ENCODE results near the gene NDUFAF8. TPM values are rescaled to one million over a fixed set of nuclear protein-coding genes. Genes with fewer than 3 reads are reported as not detected.

Gene NDUFAF8
- total RNA-seq, 2 experiments from 2014 or later: 129 to 165 TPM

GRCh38 chr17:81278831-81279230 lies 39.7 kb downstream of the NDUFAF8 start:
- Histone ChIP-seq H3K4me1 (ENCODE audit: insufficient read depth, low read length, poor library complexity, severe bottlenecking) (no peaks in the 10 kb centered on the region), H2AFZ (ENCODE audit: low read length) (no peak overlapping the region), H3K36me3 (ENCODE audit: insufficient read depth, low read length) (peaks cover 38% of the 10 kb centered on the region), H3K4me2 (ENCODE audit: low read length) (no peak overlapping the region), H3K27ac (ENCODE audit: low read depth, low read length, poor library complexity, severe bottlenecking) (no peak overlapping the region), H4K20me1 (ENCODE audit: insufficient read depth, low read length) (no peaks in the 10 kb centered on the region), H3K9me3 (ENCODE audit: low read length) (no peaks in the 10 kb centered on the region), H3K4me3 (ENCODE audit: low read depth, low read length, poor library complexity, severe bottlenecking) (no peak overlapping the region), H3K9me2 (ENCODE audit: insufficient read depth, low read length) (no peaks in the 10 kb centered on the region), H3K79me2 (ENCODE audit: insufficient read depth, low read depth, low read length) (no peaks in the 10 kb centered on the region)
- ChIA-PET POLR2A (no interaction called here), CTCF (ENCODE audit: unreplicated experiment) (no interaction called here)
- intact Hi-C loops (cut with micrococcal nuclease; ENCODE audit: unreplicated experiment): no loop called here
- DNase-seq (ENCODE audit: low spot score): no peak
- BruUV-seq (replicated peaks): no TSS peak
- TF ChIP-seq EZH2phosphoT487 (IDR thresholded peaks at IDR 0.05; ENCODE audit: borderline replicate concordance, low read depth, low read length) (no peak), CTCF (conservative IDR thresholded peaks at IDR 0.05; ENCODE audit: low read length) (no peak)

- Histone ChIP-seq H3K36me3 (ENCODE audit: insufficient read depth, low read length) (peaks cover 42% of the 10 kb centered on the region), H2AFZ (ENCODE audit: low read length) (no peak overlapping the region), H3K79me2 (ENCODE audit: insufficient read depth, low read depth, low read length) (no peaks in the 10 kb centered on the region), H3K9me2 (ENCODE audit: insufficient read depth, low read length) (no peaks in the 10 kb centered on the region), H3K9me3 (ENCODE audit: low read length) (no peaks in the 10 kb centered on the region), H3K4me3 (ENCODE audit: low read depth, low read length, poor library complexity, severe bottlenecking) (no peak overlapping the region), H4K20me1 (ENCODE audit: insufficient read depth, low read length) (no peaks in the 10 kb centered on the region), H3K4me1 (ENCODE audit: insufficient read depth, low read length, poor library complexity, severe bottlenecking) (no peaks in the 10 kb centered on the region), H3K4me2 (ENCODE audit: low read length) (no peak overlapping the region), H3K27ac (ENCODE audit: low read depth, low read length, poor library complexity, severe bottlenecking) (no peak overlapping the region)
- POLR2A ChIA-PET: no interaction called here
- BruUV-seq (replicated peaks): no TSS peak
- TF ChIP-seq CTCF (conservative IDR thresholded peaks at IDR 0.05; ENCODE audit: low read length) (no peak), EZH2phosphoT487 (IDR thresholded peaks at IDR 0.05; ENCODE audit: borderline replicate concordance, low read depth, low read length) (no peak)
- intact Hi-C loops (cut with micrococcal nuclease; ENCODE audit: unreplicated experiment): no loop called here
- no peak for DNase-seq (ENCODE audit: low spot score)
- CTCF ChIA-PET (ENCODE audit: unreplicated experiment): no interaction called here
Observed at GRCh38 chr17:81279278-81280275, 40.5 kb downstream of the NDUFAF8 start.

- ChIA-PET CTCF (ENCODE audit: unreplicated experiment) (no interaction called here), POLR2A (no interaction called here)
- Histone ChIP-seq H3K36me3 (ENCODE audit: insufficient read depth, low read length) (peaks cover 41% of the 10 kb centered on the region), H3K9me2 (ENCODE audit: insufficient read depth, low read length) (no peaks in the 10 kb centered on the region), H3K4me3 (ENCODE audit: low read depth, low read length, poor library complexity, severe bottlenecking) (no peak overlapping the region), H2AFZ (ENCODE audit: low read length) (no peak overlapping the region), H3K79me2 (ENCODE audit: insufficient read depth, low read depth, low read length) (no peaks in the 10 kb centered on the region), H3K4me1 (ENCODE audit: insufficient read depth, low read length, poor library complexity, severe bottlenecking) (no peaks in the 10 kb centered on the region), H3K9me3 (ENCODE audit: low read length) (no peaks in the 10 kb centered on the region), H3K27ac (ENCODE audit: low read depth, low read length, poor library complexity, severe bottlenecking) (no peak overlapping the region), H4K20me1 (ENCODE audit: insufficient read depth, low read length) (no peaks in the 10 kb centered on the region), H3K4me2 (ENCODE audit: low read length) (no peak overlapping the region)
- BruUV-seq (replicated peaks): no TSS peak
- TF ChIP-seq CTCF (conservative IDR thresholded peaks at IDR 0.05; ENCODE audit: low read length): no peak
- TF ChIP-seq EZH2phosphoT487 (IDR thresholded peaks at IDR 0.05; ENCODE audit: borderline replicate concordance, low read depth, low read length): no peak
- intact Hi-C loops (cut with micrococcal nuclease; ENCODE audit: unreplicated experiment): no loop called here
- DNase-seq (ENCODE audit: low spot score): no peak
Observed at GRCh38 chr17:81280571-81280970, 41.5 kb downstream of the NDUFAF8 start.
